ENCODE results near the gene MAD1L1. TPM values are rescaled to one million over a fixed set of nuclear protein-coding genes. Genes with fewer than 3 reads are reported as not detected.
A peak's percentile ranks its signal among the peaks of the same experiment; 100 is the strongest.

MAD1L1 gene
- total and polyA plus RNA-seq, 2 experiments from 2014 or later, result 38.2 to 69.8 TPM

- Histone ChIP-seq H3K27ac (peak overlapping the region; percentile 64), H3K9me2 (ENCODE audit: insufficient read depth) (no peaks in the 10 kb centered on the region), H3K4me1 (ENCODE audit: insufficient read depth) (peaks cover 20% of the 10 kb centered on the region), H3K36me3 (ENCODE audit: low read depth) (no peaks in the 10 kb centered on the region), H2AFZ (no peak overlapping the region), H3K9me3 (ENCODE audit: low read depth) (no peaks in the 10 kb centered on the region), H4K20me1 (ENCODE audit: insufficient read depth) (no peaks in the 10 kb centered on the region), H3F3A (ENCODE audit: insufficient read depth) (peaks cover 16% of the 10 kb centered on the region; the same call in 1 of the 2 replicates), H3K27me3 (replicated peaks; ENCODE audit: insufficient read depth) (no peaks in the 10 kb centered on the region), H3K9ac (peak overlapping the region; percentile 8; the same call in 1 of the 2 replicates), H3K4me2 (ENCODE audit: unreplicated experiment) (no peak overlapping the region), H3K4me3 (no peak overlapping the region), H3K79me2 (ENCODE audit: insufficient read depth) (no peaks in the 10 kb centered on the region)
- WGBS, 2 experiments (ENCODE audit: low coverage in 1 of 2, low lambda C conversion rate in 2 of 2, missing lambda C conversion rate in 2 of 2), result 92 to 94% methylated on average over 13 of the region's 13 CpGs
- in situ Hi-C loops (cut with MboI), result no loop called here
- DNase-seq, result no peak
- TF ChIP-seq EZH2 (IDR thresholded peaks at IDR 0.05; ENCODE audit: insufficient read depth, poor library complexity, severe bottlenecking), result no peak
Measured at GRCh38 chr7:2158331-2159175, 74.2 kb downstream of the MAD1L1 start.

GRCh38 chr7:2157473-2158279, 75.1 kb downstream of the MAD1L1 start:
- Histone ChIP-seq H3K4me3 (no peak overlapping the region), H3F3A (ENCODE audit: insufficient read depth) (peaks cover 16% of the 10 kb centered on the region; the same call in 1 of the 2 replicates), H3K79me2 (ENCODE audit: insufficient read depth) (no peaks in the 10 kb centered on the region), H3K27me3 (replicated peaks; ENCODE audit: insufficient read depth) (no peaks in the 10 kb centered on the region), H3K4me2 (ENCODE audit: unreplicated experiment) (peak overlapping the region; percentile 22), H3K9me3 (ENCODE audit: low read depth) (no peaks in the 10 kb centered on the region), H4K20me1 (ENCODE audit: insufficient read depth) (no peaks in the 10 kb centered on the region), H3K4me1 (ENCODE audit: insufficient read depth) (peaks cover 20% of the 10 kb centered on the region), H2AFZ (peak overlapping the region; percentile 37), H3K36me3 (ENCODE audit: low read depth) (no peaks in the 10 kb centered on the region), H3K9ac (peak overlapping the region; percentile 22; the same call in 1 of the 2 replicates), H3K27ac (peak overlapping the region; percentile 64), H3K9me2 (ENCODE audit: insufficient read depth) (no peaks in the 10 kb centered on the region)
- 47 to 49% methylated on average over 19 of the region's 19 CpGs for WGBS, 2 experiments (ENCODE audit: low coverage in 1 of 2, low lambda C conversion rate in 2 of 2, missing lambda C conversion rate in 2 of 2)
- peak; percentile 85 for DNase-seq
- in situ Hi-C loops (cut with MboI), result no loop called here
- TF ChIP-seq EZH2 (IDR thresholded peaks at IDR 0.05; ENCODE audit: insufficient read depth, poor library complexity, severe bottlenecking) (no peak), EZH2phosphoT487 (IDR thresholded peaks at IDR 0.05; ENCODE audit: insufficient read depth, low read depth) (no peak)

DNA sequence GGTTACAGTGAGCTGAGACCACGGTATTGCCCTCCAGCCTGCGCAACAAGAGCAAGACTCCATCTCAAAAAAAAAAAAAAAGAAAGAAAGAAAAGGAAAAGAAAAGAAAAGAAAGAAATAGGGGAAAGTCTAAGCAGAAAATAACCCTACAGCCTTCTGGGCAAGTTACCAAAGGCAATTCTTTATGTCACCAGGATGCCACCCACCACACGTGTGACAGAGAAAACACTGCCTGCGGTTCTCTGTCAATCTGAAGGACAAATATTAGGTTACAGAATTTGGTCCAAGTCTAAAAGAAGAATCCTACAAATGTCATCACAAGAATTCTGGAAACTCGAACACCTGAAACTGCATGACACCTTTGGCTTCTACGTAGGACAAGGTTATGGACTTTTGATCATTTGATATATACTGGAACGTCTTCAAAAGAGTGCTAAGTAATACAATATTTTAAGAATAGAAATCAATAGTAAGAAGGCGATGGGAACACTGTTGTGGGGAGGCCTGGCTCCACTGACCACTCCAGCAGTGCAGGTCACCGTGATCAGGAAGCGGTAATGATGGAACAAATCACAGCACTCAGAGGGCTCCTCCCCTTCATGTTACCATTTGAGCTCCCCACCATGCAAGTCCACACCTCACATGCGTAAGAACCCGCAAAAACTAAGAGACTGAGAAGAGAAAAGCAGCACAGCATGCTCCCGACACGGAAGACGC, 75.8 kb downstream of the MAD1L1 start:
- Histone ChIP-seq H3K36me3 (ENCODE audit: low read depth) (no peaks in the 10 kb centered on the region), H3K27me3 (replicated peaks; ENCODE audit: insufficient read depth) (no peaks in the 10 kb centered on the region), H3K4me3 (no peak overlapping the region), H3K27ac (peak overlapping the region; percentile 64), H3F3A (ENCODE audit: insufficient read depth) (peaks cover 16% of the 10 kb centered on the region; the same call in 1 of the 2 replicates), H2AFZ (no peak overlapping the region), H3K9me3 (ENCODE audit: low read depth) (no peaks in the 10 kb centered on the region), H3K79me2 (ENCODE audit: insufficient read depth) (no peaks in the 10 kb centered on the region), H3K9ac (peak overlapping the region; percentile 22; the same call in 1 of the 2 replicates), H3K9me2 (ENCODE audit: insufficient read depth) (no peaks in the 10 kb centered on the region), H3K4me2 (ENCODE audit: unreplicated experiment) (peak overlapping the region; percentile 22), H3K4me1 (ENCODE audit: insufficient read depth) (peaks cover 20% of the 10 kb centered on the region), H4K20me1 (ENCODE audit: insufficient read depth) (no peaks in the 10 kb centered on the region)
- WGBS, 2 experiments (ENCODE audit: low coverage in 1 of 2, low lambda C conversion rate in 2 of 2, missing lambda C conversion rate in 2 of 2), result 83 to 84% methylated on average over 15 of the region's 15 CpGs
- in situ Hi-C loops (cut with MboI), result no loop called here
- no peak for TF ChIP-seq EZH2 (IDR thresholded peaks at IDR 0.05; ENCODE audit: insufficient read depth, poor library complexity, severe bottlenecking)
- no peak for TF ChIP-seq EZH2phosphoT487 (IDR thresholded peaks at IDR 0.05; ENCODE audit: insufficient read depth, low read depth)
- DNase-seq, result peak; percentile 8

GRCh38 chr7:2154831-2155230, 77.9 kb downstream of the MAD1L1 start:
- TF ChIP-seq EZH2phosphoT487 (IDR thresholded peaks at IDR 0.05; ENCODE audit: insufficient read depth, low read depth), result no peak
- no peak for TF ChIP-seq EZH2 (IDR thresholded peaks at IDR 0.05; ENCODE audit: insufficient read depth, poor library complexity, severe bottlenecking)
- no peak for DNase-seq
- H3K27ac ChIP-seq, result no peak overlapping the region
- no peaks in the 10 kb centered on the region for H4K20me1 ChIP-seq (ENCODE audit: insufficient read depth)
- in situ Hi-C loops (cut with MboI), result no loop called here
- H3K79me2 ChIP-seq (ENCODE audit: insufficient read depth), result no peaks in the 10 kb centered on the region
- H3K27me3 ChIP-seq (replicated peaks; ENCODE audit: insufficient read depth), result no peaks in the 10 kb centered on the region
- peaks cover 16% of the 10 kb centered on the region; the same call in 1 of the 2 replicates for H3F3A ChIP-seq (ENCODE audit: insufficient read depth)
- peaks cover 15% of the 10 kb centered on the region for H3K4me1 ChIP-seq (ENCODE audit: insufficient read depth)
- no peaks in the 10 kb centered on the region for H3K9me3 ChIP-seq (ENCODE audit: low read depth)
- H3K4me3 ChIP-seq, result no peak overlapping the region
- no peak overlapping the region for H3K4me2 ChIP-seq (ENCODE audit: unreplicated experiment)
- H2AFZ ChIP-seq, result no peak overlapping the region
- WGBS, 2 experiments (ENCODE audit: low coverage in 1 of 2, low lambda C conversion rate in 2 of 2, missing lambda C conversion rate in 2 of 2), result 98 to 99% methylated on average over 17 of the region's 17 CpGs
- H3K9ac ChIP-seq, result no peak overlapping the region
- H3K36me3 ChIP-seq (ENCODE audit: low read depth), result no peaks in the 10 kb centered on the region
- no peaks in the 10 kb centered on the region for H3K9me2 ChIP-seq (ENCODE audit: insufficient read depth)
